Head of caudate nucleus (tissue), 42 donors: Measurements from ENCODE around the gene ARHGAP23.
"Not testable (repeated sequence)": the region's sequence is repeated elsewhere in the genome, so short reads cannot be mapped to it uniquely, and the experiment has no call there.

Source experiments
- DNase-seq, 42 donors: peaks; one replicate each; pipeline versions ENCODE4 v3.0.0 to v3.0.0-alpha.2; 2020 to 2021; ENCODE audit warnings: mixed read lengths in 7 of 42
- intact Hi-C: fragments of 100-400 bp; cut with DNase I; formaldehyde crosslinking; loops from one replicate; pipeline ENCODE4 v1.15.0; 2022

The ARHGAP23 gene

GRCh38 chr17:38531761-38532160 lies 103.5 kb downstream of the ARHGAP23 start:
- peak in 1 of 42 donors; percentile 3 for DNase-seq
- intact Hi-C loops = not testable (repeated sequence)

- DNase-seq = peak in 1 of 42 donors; percentile 3
- intact Hi-C loops = no loop called here
These were observed 104.2 kb downstream of the ARHGAP23 start for GRCh38 chr17:38532451-38532850.

GRCh38 chr17:38533241-38533640 lies 105.0 kb downstream of the ARHGAP23 start:
- intact Hi-C loops = no loop called here
- peak in 1 of 42 donors; percentile 2 for DNase-seq

- peak in 1 of 42 donors; percentile 5 for DNase-seq
- intact Hi-C loops = no loop called here
These were observed 105.7 kb downstream of the ARHGAP23 start for GRCh38 chr17:38533866-38534497.

GRCh38 chr17:38534498-38534885 lies 106.2 kb downstream of the ARHGAP23 start:
- DNase-seq = peak in 1 of 42 donors; percentile 4
- intact Hi-C loops = no loop called here

GRCh38 chr17:38535886-38536285 lies 107.6 kb downstream of the ARHGAP23 start:
- intact Hi-C loops = no loop called here
- peak in 1 of 42 donors; percentile 5 for DNase-seq

GRCh38 chr17:38536661-38537060 lies 108.4 kb downstream of the ARHGAP23 start:
- intact Hi-C loops = no loop called here
- no peak for DNase-seq

GRCh38 chr17:38538906-38539305 lies 110.6 kb downstream of the ARHGAP23 start:
- DNase-seq = peak in 1 of 42 donors; percentile 0
- intact Hi-C loops = no loop called here

GRCh38 chr17:38539386-38539785 lies 111.1 kb downstream of the ARHGAP23 start:
- intact Hi-C loops = no loop called here
- peak in 1 of 42 donors; percentile 1 for DNase-seq

- DNase-seq = peak in 1 of 42 donors; percentile 2
- intact Hi-C loops = no loop called here
These were observed 112.3 kb downstream of the ARHGAP23 start for GRCh38 chr17:38540514-38541045.

- peak in 1 of 42 donors; percentile 4 for DNase-seq
- intact Hi-C loops = no loop called here
These were observed 113.0 kb downstream of the ARHGAP23 start for GRCh38 chr17:38541281-38541680.

- intact Hi-C loops = no loop called here
- DNase-seq = peak in 1 of 42 donors; percentile 5
These were observed 114.0 kb downstream of the ARHGAP23 start for GRCh38 chr17:38542286-38542685.

- intact Hi-C loops = no loop called here
- peak in 1 of 42 donors; percentile 5 for DNase-seq
These were observed 115.3 kb downstream of the ARHGAP23 start for GRCh38 chr17:38543403-38544174.

GRCh38 chr17:38544175-38544838 lies 116.0 kb downstream of the ARHGAP23 start:
- DNase-seq = no peak
- intact Hi-C loops = no loop called here

GRCh38 chr17:38544839-38545209 lies 116.6 kb downstream of the ARHGAP23 start:
- DNase-seq = no peak
- intact Hi-C loops = no loop called here

- intact Hi-C loops = no loop called here
- DNase-seq = no peak
These were observed 117.4 kb downstream of the ARHGAP23 start for GRCh38 chr17:38545531-38546225.

- no peak for DNase-seq
- intact Hi-C loops = no loop called here
These were observed 118.1 kb downstream of the ARHGAP23 start for GRCh38 chr17:38546396-38546795.

GRCh38 chr17:38547444-38547843 lies 119.2 kb downstream of the ARHGAP23 start:
- no peak for DNase-seq
- intact Hi-C loops = no loop called here

GRCh38 chr17:38549285-38549684 lies 121.0 kb downstream of the ARHGAP23 start:
- DNase-seq = no peak
- intact Hi-C loops = no loop called here
